Panc1 (cell line): ENCODE measurements around the gene TNS2. TPM values are rescaled to one million over a fixed set of nuclear protein-coding genes. Genes with fewer than 3 reads are reported as not detected.

ENCODE experiments used
- ATAC-seq: fragments of 200-7000 bp; cut with Tn5 transposase; 2 replicates; pipeline ENCODE4 v1.9.1; 2020; ENCODE audit warnings: mild to moderate bottlenecking, moderate library complexity
- BruUV-seq: library from RNA; stranded (reverse); fragments of 400-500 nt; replicated peaks from 2 replicates; lab custom pipeline; 2021; lab: Mats Ljungman, UMichigan
- CTCF ChIA-PET: fragments of 300-600 bp; sonication (Branson Sonifier 250); formaldehyde crosslinking; loops from one replicate; lab custom pipeline; 2022; ENCODE audit warnings: antibody characterized with exemption; lab: Charles Lee
- POLR2A ChIA-PET: fragments of 300-600 bp; sonication (Branson Sonifier 250); formaldehyde crosslinking; loops from one replicate; lab custom pipeline; 2022; ENCODE audit warnings: antibody characterized with exemption; lab: Charles Lee
- DNase-seq: peaks from one replicate; pipeline ENCODE4 v3.0.0-alpha.2; 2010; ENCODE audit warnings: low read depth, low spot score
- H3K27ac ChIP-seq: 2 replicates; pipeline ENCODE4 v1.5.1; 2011; ENCODE audit warnings: mild to moderate bottlenecking, low read length, inconsistent platforms
- H3K27me3 ChIP-seq: fragments of 200-500 bp; sonication (Bioruptor generic); 2 replicates; pipeline ENCODE4 v1.6.0; 2014; ENCODE audit warnings: low read length, inconsistent platforms; ENCODE audit not compliant: control insufficient read depth, insufficient read depth
- H3K36me3 ChIP-seq: fragments of 200-500 bp; sonication (Bioruptor generic); 2 replicates; pipeline ENCODE4 v1.5.1; 2014; ENCODE audit warnings: inconsistent platforms, mild to moderate bottlenecking, low read length, moderate library complexity; ENCODE audit not compliant: control insufficient read depth, insufficient read depth
- H3K4me1 ChIP-seq: 2 replicates; pipeline ENCODE4 v1.5.1; 2011; ENCODE audit warnings: inconsistent platforms, mild to moderate bottlenecking, low read length, moderate library complexity; ENCODE audit not compliant: control insufficient read depth, insufficient read depth
- H3K4me3 ChIP-seq, 2 experiments: 2 replicates each; pipeline ENCODE4 v1.5.1; 2011 to 2012; ENCODE audit warnings: low read depth in 2 of 2, low read length in 2 of 2, mild to moderate bottlenecking in 2 of 2, inconsistent platforms in 1 of 2, moderate library complexity in 1 of 2
- H3K9me3 ChIP-seq: fragments of 200-500 bp; sonication (Bioruptor generic); 2 replicates; pipeline ENCODE4 v1.5.1; 2014; ENCODE audit warnings: low read depth, mild to moderate bottlenecking, inconsistent platforms, low read length, moderate library complexity; ENCODE audit not compliant: control insufficient read depth, insufficient read depth
- POLR2AphosphoS5 ChIP-seq: IDR thresholded peaks from 2 replicates; pipeline ENCODE4 v1.6.1; 2012; ENCODE audit warnings: mild to moderate bottlenecking, low read depth, low read length, moderate library complexity
- SIN3A ChIP-seq: IDR thresholded peaks from 2 replicates; pipeline ENCODE4 v1.6.1; 2012; ENCODE audit warnings: low read depth, mild to moderate bottlenecking, low read length, moderate library complexity, borderline replicate concordance; ENCODE audit not compliant: insufficient read depth
- TCF7L2 ChIP-seq: IDR thresholded peaks from 2 replicates; pipeline ENCODE4 v1.6.1; 2011; ENCODE audit warnings: mild to moderate bottlenecking, low read depth, low read length, inconsistent platforms
- in situ Hi-C: cut with HindIII; loops from 2 replicates; pipeline ENCODE4 v1.10.0; 2016; ENCODE audit warnings: low sequenced_read_pairs, low pct_unique_long_range_greater_than_20kb
- intact Hi-C: fragments of 100-400 bp; cut with micrococcal nuclease; formaldehyde crosslinking; loops from one replicate; pipeline ENCODE4 v1.10.0; 2022; ENCODE audit not compliant: unreplicated experiment
- total RNA-seq: library from RNA; stranded (reverse); gene quantifications from one replicate; pipeline ENCODE4 v1.2.1, GENCODE V29; 2021; ENCODE audit not compliant: unreplicated experiment
- TF ChIP-seq, protein P1 (sequence below), 2 experiments: IDR thresholded peaks; 2 replicates each; pipeline ENCODE4 v1.6.1; 2011 to 2012; ENCODE audit warnings: low read depth in 2 of 2, control low read depth in 1 of 2, low read length in 1 of 2, mild to moderate bottlenecking in 1 of 2, moderate library complexity in 1 of 2; ENCODE audit not compliant: insufficient read depth in 1 of 2
- TF ChIP-seq, protein P2 (sequence below): fragments of 450-650 bp; IDR thresholded peaks from 2 replicates; pipeline ENCODE4 v1.5.1; 2017; ENCODE audit warnings: mild to moderate bottlenecking

TNS2 gene
- total RNA-seq, 1 experiment from 2014 or later: 48.1 TPM

DNA sequence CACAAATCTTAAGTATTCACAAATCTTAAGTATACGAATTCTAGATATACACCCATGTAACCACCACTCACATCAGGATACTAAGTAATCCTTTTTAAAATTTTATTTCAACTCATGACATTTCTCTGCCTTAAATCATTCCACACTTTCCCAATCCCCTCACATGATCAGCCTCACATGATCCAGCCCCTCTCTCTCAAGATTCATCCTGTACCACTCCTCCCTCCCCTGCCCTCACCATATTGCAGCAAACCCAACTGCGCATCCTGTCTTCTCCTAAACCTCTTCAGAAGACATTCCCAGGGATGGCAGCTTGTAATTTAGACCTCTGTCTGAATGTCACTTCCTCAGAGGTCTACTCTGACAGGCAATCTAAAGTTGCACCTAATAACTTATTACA lies 45.3 kb upstream of the TNS2 start:
- ChIA-PET CTCF (no interaction called here), POLR2A (interaction anchor here (0.6 kb wide), 1 partner anchor 49 kb away, joined by 5 read pairs; no protein-coding TSS in a partner anchor)
- BruUV-seq: no TSS peak
- H3K27ac ChIP-seq: peak overlapping the region; percentile 92
- DNase-seq (no peak), ATAC-seq (no peak)
- TF ChIP-seq SIN3A: no peak
- TF ChIP-seq POLR2AphosphoS5: no peak
- TF ChIP-seq, protein P1, sequence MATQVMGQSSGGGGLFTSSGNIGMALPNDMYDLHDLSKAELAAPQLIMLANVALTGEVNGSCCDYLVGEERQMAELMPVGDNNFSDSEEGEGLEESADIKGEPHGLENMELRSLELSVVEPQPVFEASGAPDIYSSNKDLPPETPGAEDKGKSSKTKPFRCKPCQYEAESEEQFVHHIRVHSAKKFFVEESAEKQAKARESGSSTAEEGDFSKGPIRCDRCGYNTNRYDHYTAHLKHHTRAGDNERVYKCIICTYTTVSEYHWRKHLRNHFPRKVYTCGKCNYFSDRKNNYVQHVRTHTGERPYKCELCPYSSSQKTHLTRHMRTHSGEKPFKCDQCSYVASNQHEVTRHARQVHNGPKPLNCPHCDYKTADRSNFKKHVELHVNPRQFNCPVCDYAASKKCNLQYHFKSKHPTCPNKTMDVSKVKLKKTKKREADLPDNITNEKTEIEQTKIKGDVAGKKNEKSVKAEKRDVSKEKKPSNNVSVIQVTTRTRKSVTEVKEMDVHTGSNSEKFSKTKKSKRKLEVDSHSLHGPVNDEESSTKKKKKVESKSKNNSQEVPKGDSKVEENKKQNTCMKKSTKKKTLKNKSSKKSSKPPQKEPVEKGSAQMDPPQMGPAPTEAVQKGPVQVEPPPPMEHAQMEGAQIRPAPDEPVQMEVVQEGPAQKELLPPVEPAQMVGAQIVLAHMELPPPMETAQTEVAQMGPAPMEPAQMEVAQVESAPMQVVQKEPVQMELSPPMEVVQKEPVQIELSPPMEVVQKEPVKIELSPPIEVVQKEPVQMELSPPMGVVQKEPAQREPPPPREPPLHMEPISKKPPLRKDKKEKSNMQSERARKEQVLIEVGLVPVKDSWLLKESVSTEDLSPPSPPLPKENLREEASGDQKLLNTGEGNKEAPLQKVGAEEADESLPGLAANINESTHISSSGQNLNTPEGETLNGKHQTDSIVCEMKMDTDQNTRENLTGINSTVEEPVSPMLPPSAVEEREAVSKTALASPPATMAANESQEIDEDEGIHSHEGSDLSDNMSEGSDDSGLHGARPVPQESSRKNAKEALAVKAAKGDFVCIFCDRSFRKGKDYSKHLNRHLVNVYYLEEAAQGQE (IDR thresholded peaks at IDR 0.05; ENCODE audit: insufficient read depth in 1 of 2, low read depth in 2 of 2, low read length in 1 of 2): no peak
- TF ChIP-seq TCF7L2: no peak
- TF ChIP-seq, protein P2, sequence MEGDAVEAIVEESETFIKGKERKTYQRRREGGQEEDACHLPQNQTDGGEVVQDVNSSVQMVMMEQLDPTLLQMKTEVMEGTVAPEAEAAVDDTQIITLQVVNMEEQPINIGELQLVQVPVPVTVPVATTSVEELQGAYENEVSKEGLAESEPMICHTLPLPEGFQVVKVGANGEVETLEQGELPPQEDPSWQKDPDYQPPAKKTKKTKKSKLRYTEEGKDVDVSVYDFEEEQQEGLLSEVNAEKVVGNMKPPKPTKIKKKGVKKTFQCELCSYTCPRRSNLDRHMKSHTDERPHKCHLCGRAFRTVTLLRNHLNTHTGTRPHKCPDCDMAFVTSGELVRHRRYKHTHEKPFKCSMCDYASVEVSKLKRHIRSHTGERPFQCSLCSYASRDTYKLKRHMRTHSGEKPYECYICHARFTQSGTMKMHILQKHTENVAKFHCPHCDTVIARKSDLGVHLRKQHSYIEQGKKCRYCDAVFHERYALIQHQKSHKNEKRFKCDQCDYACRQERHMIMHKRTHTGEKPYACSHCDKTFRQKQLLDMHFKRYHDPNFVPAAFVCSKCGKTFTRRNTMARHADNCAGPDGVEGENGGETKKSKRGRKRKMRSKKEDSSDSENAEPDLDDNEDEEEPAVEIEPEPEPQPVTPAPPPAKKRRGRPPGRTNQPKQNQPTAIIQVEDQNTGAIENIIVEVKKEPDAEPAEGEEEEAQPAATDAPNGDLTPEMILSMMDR: no peak
- H3K27me3 ChIP-seq: no peaks in the 10 kb centered on the region
- no peaks in the 10 kb centered on the region for H3K9me3 ChIP-seq
- in situ Hi-C loops: no loop called here
- peaks cover 21% of the 10 kb centered on the region for H3K4me1 ChIP-seq
- peaks cover 15% of the 10 kb centered on the region for H3K36me3 ChIP-seq
- intact Hi-C loops: no loop called here
- H3K4me3 ChIP-seq: peak overlapping the region; percentile 86 to 91

DNA sequence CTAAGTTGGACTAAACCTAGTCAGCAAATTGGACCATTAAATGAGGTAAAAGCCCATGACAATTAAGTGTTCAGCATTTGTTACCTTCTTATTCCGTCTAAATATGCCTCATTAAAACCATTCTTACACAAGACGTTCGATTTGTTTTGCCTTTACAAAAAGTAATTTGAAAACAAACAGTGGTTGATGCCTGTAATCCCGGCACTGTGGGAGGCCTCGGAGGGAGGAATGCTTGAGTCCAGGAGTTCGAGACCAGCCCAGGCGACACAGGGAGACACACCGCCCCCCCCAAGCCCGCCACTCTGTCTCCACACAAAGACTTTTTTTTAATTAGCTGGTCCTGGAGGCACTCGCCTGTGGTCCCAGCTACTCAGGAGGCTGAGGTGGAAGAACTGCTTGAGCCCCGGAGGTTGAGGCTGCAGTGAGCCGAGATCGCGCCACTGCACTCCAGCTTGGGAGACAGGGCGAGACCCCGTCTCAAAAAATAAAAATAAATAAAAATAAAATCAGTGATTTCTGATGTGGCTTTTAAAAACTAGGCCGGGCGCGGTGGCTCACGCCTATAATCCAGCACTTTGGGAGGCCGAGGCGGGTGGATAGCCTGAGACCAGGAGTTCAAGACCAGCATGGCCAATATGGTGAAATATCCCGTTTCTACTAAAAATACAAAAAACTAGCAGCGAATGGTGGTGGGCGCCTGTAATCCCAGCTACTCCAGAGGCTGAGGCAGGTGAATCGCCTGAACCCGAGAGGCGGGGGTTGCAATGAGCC lies 44.5 kb upstream of the TNS2 start:
- DNase-seq (no peak), ATAC-seq (no peak)
- in situ Hi-C loops (no loop called here), intact Hi-C loops (no loop called here)
- POLR2A ChIA-PET: interaction anchor here (0.6 to 1.6 kb wide), 4 partner anchors 8 to 802 kb away, joined by 6 to 15 read pairs (median 8); no protein-coding TSS in a partner anchor
- Histone ChIP-seq H3K27me3 (no peaks in the 10 kb centered on the region), H3K36me3 (peaks cover 17% of the 10 kb centered on the region), H3K9me3 (no peaks in the 10 kb centered on the region), H3K4me3 (peak overlapping the region; percentile 86 to 91), H3K27ac (peak overlapping the region; percentile 92), H3K4me1 (peaks cover 25% of the 10 kb centered on the region)
- BruUV-seq: TSS peak; percentile 97
- TF ChIP-seq TCF7L2 (no peak), SIN3A (no peak), POLR2AphosphoS5 (no peak)
- TF ChIP-seq, protein P1 (IDR thresholded peaks at IDR 0.05; ENCODE audit: insufficient read depth in 1 of 2, low read depth in 2 of 2, low read length in 1 of 2): no peak
- TF ChIP-seq, protein P2: no peak
- CTCF ChIA-PET: interaction anchor here (0.6 kb wide), 1 partner anchor 49 kb away, joined by 4 read pairs; no protein-coding TSS in a partner anchor
